Myocyte (in vitro differentiated cells): Measurements from ENCODE around the gene XIAP. TPM values are rescaled to one million over a fixed set of nuclear protein-coding genes. Genes with fewer than 3 reads are reported as not detected.
"Not testable (repeated sequence)": the region's sequence is repeated elsewhere in the genome, so short reads cannot be mapped to it uniquely, and the experiment has no call there.

Experiments used
- DNase-seq: peaks from one replicate; pipeline ENCODE4 v3.0.0-alpha.2; 2012; ENCODE audit warnings: low read depth
- polyA plus RNA-seq: library from polyadenylated mRNA; unstranded; fragments of >200 nt; gene quantifications from one replicate; pipeline ENCODE4 v1.2.1, GENCODE V29; 2012; ENCODE audit warnings: missing spikeins
- total RNA-seq: library from RNA; depleted of rRNA; stranded (reverse); fragments of >200 nt; gene quantifications from 2 replicates; pipeline ENCODE4 v1.2.3, GENCODE V29; 2014

The XIAP gene
- 48.0 and 54.3 TPM in 2 replicates for total RNA-seq
- polyA plus RNA-seq: 29.4 TPM

- DNase-seq: peak; percentile 87
Measured at GRCh38 chrX:123859846-123860838, at the start of gene XIAP. Gene XIAP, plus strand, starts transcription at chrX:123860053. Its CDS starts 25,610 bp downstream, at chrX:123885663.

- DNase-seq: no peak
Measured at GRCh38 chrX:123814343-123814742, 45.5 kb upstream of the XIAP start.

GRCh38 chrX:123814934-123815394, 44.9 kb upstream of the XIAP start:
- peak; percentile 16 for DNase-seq

- DNase-seq: no peak
Measured at GRCh38 chrX:123817288-123817894, 42.5 kb upstream of the XIAP start.

- no peak for DNase-seq
Measured at GRCh38 chrX:123818243-123818642, 41.6 kb upstream of the XIAP start.

- no peak for DNase-seq
Measured at GRCh38 chrX:123822965-123823364, 36.9 kb upstream of the XIAP start.

GRCh38 chrX:123830309-123830708, 29.5 kb upstream of the XIAP start:
- no peak for DNase-seq

- DNase-seq: peak; percentile 46
Measured at GRCh38 chrX:123833387-123833786, 26.5 kb upstream of the XIAP start.

- DNase-seq: no peak
Measured at GRCh38 chrX:123834116-123834515, 25.7 kb upstream of the XIAP start.

GRCh38 chrX:123835661-123836371, 24.0 kb upstream of the XIAP start:
- DNase-seq: peak; percentile 28

GRCh38 chrX:123845129-123845528, 14.7 kb upstream of the XIAP start:
- not testable (repeated sequence) for DNase-seq

- no peak for DNase-seq
Measured at GRCh38 chrX:123846577-123847038, 13.2 kb upstream of the XIAP start.

GRCh38 chrX:123847056-123847455, 12.8 kb upstream of the XIAP start:
- no peak for DNase-seq

GRCh38 chrX:123849096-123849495, 10.8 kb upstream of the XIAP start:
- DNase-seq: no peak

- not testable (repeated sequence) for DNase-seq
Measured at GRCh38 chrX:123849906-123850305, 9.9 kb upstream of the XIAP start.

- DNase-seq: no peak
Measured at GRCh38 chrX:123851079-123851478, 8.8 kb upstream of the XIAP start.

GRCh38 chrX:123854329-123854728, 5.5 kb upstream of the XIAP start:
- no peak for DNase-seq

GRCh38 chrX:123859409-123859845, 426 bp upstream of the XIAP start:
- no peak for DNase-seq

- peak; percentile 33 for DNase-seq
Measured at GRCh38 chrX:123860983-123861382, 1.1 kb downstream of the XIAP start.

GRCh38 chrX:123869488-123869887, 9.6 kb downstream of the XIAP start:
- DNase-seq: no peak

- DNase-seq: no peak
Measured at GRCh38 chrX:123871309-123871708, 11.5 kb downstream of the XIAP start.
